Lower leg skin (tissue), 3 donors: Measurements from ENCODE around the gene MICAL2.

Experiments used
- POLR2A ChIP-seq, 2 donors: fragments of 450-650 bp; IDR thresholded peaks; one replicate each; pipeline ENCODE4 v1.6.1; 2016 to 2017; ENCODE audit warnings: antibody characterized with exemption in 2 of 2, mild to moderate bottlenecking in 1 of 2, moderate library complexity in 1 of 2
- TF ChIP-seq, protein P1 (sequence below), 3 donors: fragments of 450-650 bp; IDR thresholded peaks; one replicate each; pipeline ENCODE4 v1.5.1; 2016; ENCODE audit warnings: antibody characterized with exemption in 3 of 3, mild to moderate bottlenecking in 3 of 3, moderate library complexity in 2 of 3

DNA sequence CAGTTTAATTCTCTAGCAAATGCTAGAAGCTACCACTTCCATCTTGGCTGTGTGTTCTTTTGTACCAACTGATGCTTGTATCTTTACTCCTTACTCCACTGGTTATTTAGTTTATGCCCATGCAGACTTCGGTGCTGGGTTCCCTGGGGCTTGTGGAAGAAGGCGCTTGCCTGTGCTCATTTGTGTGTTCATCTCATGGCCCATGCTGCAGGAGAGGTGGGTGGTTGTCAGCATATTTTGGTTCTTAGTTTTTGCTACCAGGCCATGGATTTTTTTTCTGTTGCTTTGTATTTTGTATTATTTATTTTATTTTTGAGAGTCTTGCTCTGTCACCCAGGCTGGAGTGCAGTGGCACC, 22.4 kb downstream of the MICAL2 start:
- TF ChIP-seq, protein P1, sequence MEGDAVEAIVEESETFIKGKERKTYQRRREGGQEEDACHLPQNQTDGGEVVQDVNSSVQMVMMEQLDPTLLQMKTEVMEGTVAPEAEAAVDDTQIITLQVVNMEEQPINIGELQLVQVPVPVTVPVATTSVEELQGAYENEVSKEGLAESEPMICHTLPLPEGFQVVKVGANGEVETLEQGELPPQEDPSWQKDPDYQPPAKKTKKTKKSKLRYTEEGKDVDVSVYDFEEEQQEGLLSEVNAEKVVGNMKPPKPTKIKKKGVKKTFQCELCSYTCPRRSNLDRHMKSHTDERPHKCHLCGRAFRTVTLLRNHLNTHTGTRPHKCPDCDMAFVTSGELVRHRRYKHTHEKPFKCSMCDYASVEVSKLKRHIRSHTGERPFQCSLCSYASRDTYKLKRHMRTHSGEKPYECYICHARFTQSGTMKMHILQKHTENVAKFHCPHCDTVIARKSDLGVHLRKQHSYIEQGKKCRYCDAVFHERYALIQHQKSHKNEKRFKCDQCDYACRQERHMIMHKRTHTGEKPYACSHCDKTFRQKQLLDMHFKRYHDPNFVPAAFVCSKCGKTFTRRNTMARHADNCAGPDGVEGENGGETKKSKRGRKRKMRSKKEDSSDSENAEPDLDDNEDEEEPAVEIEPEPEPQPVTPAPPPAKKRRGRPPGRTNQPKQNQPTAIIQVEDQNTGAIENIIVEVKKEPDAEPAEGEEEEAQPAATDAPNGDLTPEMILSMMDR (IDR thresholded peaks at IDR 0.05) = no peak
- no peak for TF ChIP-seq POLR2A (IDR thresholded peaks at IDR 0.05)
